Panc1 (cell line): ENCODE results near the gene CSKMT. TPM values are rescaled to one million over a fixed set of nuclear protein-coding genes. Genes with fewer than 3 reads are reported as not detected.
A peak's percentile ranks its signal among the peaks of the same experiment; 100 is the strongest.
"Not testable (repeated sequence)": the region's sequence is repeated elsewhere in the genome, so short reads cannot be mapped to it uniquely, and the experiment has no call there.

Experiments
- ATAC-seq: fragments of 200-7000 bp; cut with Tn5 transposase; 2 replicates; pipeline ENCODE4 v1.9.1; 2020; ENCODE audit warnings: mild to moderate bottlenecking, moderate library complexity
- BruUV-seq: library from RNA; stranded (reverse); fragments of 400-500 nt; replicated peaks from 2 replicates; lab custom pipeline; 2021; lab: Mats Ljungman, UMichigan
- CTCF ChIA-PET: fragments of 300-600 bp; sonication (Branson Sonifier 250); formaldehyde crosslinking; loops from one replicate; lab custom pipeline; 2022; ENCODE audit warnings: antibody characterized with exemption; lab: Charles Lee
- POLR2A ChIA-PET: fragments of 300-600 bp; sonication (Branson Sonifier 250); formaldehyde crosslinking; loops from one replicate; lab custom pipeline; 2022; ENCODE audit warnings: antibody characterized with exemption; lab: Charles Lee
- DNase-seq: peaks from one replicate; pipeline ENCODE4 v3.0.0-alpha.2; 2010; ENCODE audit warnings: low read depth, low spot score
- H3K27ac ChIP-seq: 2 replicates; pipeline ENCODE4 v1.5.1; 2011; ENCODE audit warnings: mild to moderate bottlenecking, low read length, inconsistent platforms
- H3K27me3 ChIP-seq: fragments of 200-500 bp; sonication (Bioruptor generic); 2 replicates; pipeline ENCODE4 v1.6.0; 2014; ENCODE audit warnings: low read length, inconsistent platforms; ENCODE audit not compliant: control insufficient read depth, insufficient read depth
- H3K36me3 ChIP-seq: fragments of 200-500 bp; sonication (Bioruptor generic); 2 replicates; pipeline ENCODE4 v1.5.1; 2014; ENCODE audit warnings: inconsistent platforms, mild to moderate bottlenecking, low read length, moderate library complexity; ENCODE audit not compliant: control insufficient read depth, insufficient read depth
- H3K4me1 ChIP-seq: 2 replicates; pipeline ENCODE4 v1.5.1; 2011; ENCODE audit warnings: inconsistent platforms, mild to moderate bottlenecking, low read length, moderate library complexity; ENCODE audit not compliant: control insufficient read depth, insufficient read depth
- H3K4me3 ChIP-seq, 2 experiments: 2 replicates each; pipeline ENCODE4 v1.5.1; 2011 to 2012; ENCODE audit warnings: low read depth in 2 of 2, low read length in 2 of 2, mild to moderate bottlenecking in 2 of 2, inconsistent platforms in 1 of 2, moderate library complexity in 1 of 2
- H3K9me3 ChIP-seq: fragments of 200-500 bp; sonication (Bioruptor generic); 2 replicates; pipeline ENCODE4 v1.5.1; 2014; ENCODE audit warnings: low read depth, mild to moderate bottlenecking, inconsistent platforms, low read length, moderate library complexity; ENCODE audit not compliant: control insufficient read depth, insufficient read depth
- POLR2AphosphoS5 ChIP-seq: IDR thresholded peaks from 2 replicates; pipeline ENCODE4 v1.6.1; 2012; ENCODE audit warnings: mild to moderate bottlenecking, low read depth, low read length, moderate library complexity
- REST ChIP-seq, 2 experiments: IDR thresholded peaks; 2 replicates each; pipeline ENCODE4 v1.6.1; 2011 to 2012; ENCODE audit warnings: low read depth in 2 of 2, control low read depth in 1 of 2, low read length in 1 of 2, mild to moderate bottlenecking in 1 of 2, moderate library complexity in 1 of 2; ENCODE audit not compliant: insufficient read depth in 1 of 2
- SIN3A ChIP-seq: IDR thresholded peaks from 2 replicates; pipeline ENCODE4 v1.6.1; 2012; ENCODE audit warnings: low read depth, mild to moderate bottlenecking, low read length, moderate library complexity, borderline replicate concordance; ENCODE audit not compliant: insufficient read depth
- TCF7L2 ChIP-seq: IDR thresholded peaks from 2 replicates; pipeline ENCODE4 v1.6.1; 2011; ENCODE audit warnings: mild to moderate bottlenecking, low read depth, low read length, inconsistent platforms
- in situ Hi-C: cut with HindIII; loops from 2 replicates; pipeline ENCODE4 v1.10.0; 2016; ENCODE audit warnings: low sequenced_read_pairs, low pct_unique_long_range_greater_than_20kb
- intact Hi-C: fragments of 100-400 bp; cut with micrococcal nuclease; formaldehyde crosslinking; loops from one replicate; pipeline ENCODE4 v1.10.0; 2022; ENCODE audit not compliant: unreplicated experiment
- total RNA-seq: library from RNA; stranded (reverse); gene quantifications from one replicate; pipeline ENCODE4 v1.2.1, GENCODE V29; 2021; ENCODE audit not compliant: unreplicated experiment
- TF ChIP-seq, protein P1 (sequence below): fragments of 450-650 bp; IDR thresholded peaks from 2 replicates; pipeline ENCODE4 v1.5.1; 2017; ENCODE audit warnings: mild to moderate bottlenecking

CSKMT gene
- total RNA-seq, 1 experiment from 2014 or later = 36.9 TPM

- DNase-seq = no peak
- TF ChIP-seq REST (IDR thresholded peaks at IDR 0.05; ENCODE audit: insufficient read depth in 1 of 2, low read depth in 2 of 2, low read length in 1 of 2) = no peak
- TF ChIP-seq POLR2AphosphoS5 = peak; percentile 25
- no peak for TF ChIP-seq TCF7L2
- TF ChIP-seq SIN3A = 0 out of 2 replicates have a peak, but pooled peaks have one; percentile 63
- TF ChIP-seq, protein P1, sequence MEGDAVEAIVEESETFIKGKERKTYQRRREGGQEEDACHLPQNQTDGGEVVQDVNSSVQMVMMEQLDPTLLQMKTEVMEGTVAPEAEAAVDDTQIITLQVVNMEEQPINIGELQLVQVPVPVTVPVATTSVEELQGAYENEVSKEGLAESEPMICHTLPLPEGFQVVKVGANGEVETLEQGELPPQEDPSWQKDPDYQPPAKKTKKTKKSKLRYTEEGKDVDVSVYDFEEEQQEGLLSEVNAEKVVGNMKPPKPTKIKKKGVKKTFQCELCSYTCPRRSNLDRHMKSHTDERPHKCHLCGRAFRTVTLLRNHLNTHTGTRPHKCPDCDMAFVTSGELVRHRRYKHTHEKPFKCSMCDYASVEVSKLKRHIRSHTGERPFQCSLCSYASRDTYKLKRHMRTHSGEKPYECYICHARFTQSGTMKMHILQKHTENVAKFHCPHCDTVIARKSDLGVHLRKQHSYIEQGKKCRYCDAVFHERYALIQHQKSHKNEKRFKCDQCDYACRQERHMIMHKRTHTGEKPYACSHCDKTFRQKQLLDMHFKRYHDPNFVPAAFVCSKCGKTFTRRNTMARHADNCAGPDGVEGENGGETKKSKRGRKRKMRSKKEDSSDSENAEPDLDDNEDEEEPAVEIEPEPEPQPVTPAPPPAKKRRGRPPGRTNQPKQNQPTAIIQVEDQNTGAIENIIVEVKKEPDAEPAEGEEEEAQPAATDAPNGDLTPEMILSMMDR = no peak
- Histone ChIP-seq H3K27me3 (no peaks in the 10 kb centered on the region), H3K4me3 (peak within 1 kb of the TSS; percentile 78 to 89), H3K36me3 (no peaks in the 10 kb centered on the region; the same call in 1 of the 2 replicates), H3K27ac (peak within 1 kb of the TSS; percentile 93), H3K9me3 (no peaks in the 10 kb centered on the region), H3K4me1 (peaks cover 30% of the 10 kb centered on the region)
- no TSS peak for BruUV-seq
- ChIA-PET CTCF (interaction anchor here (0.6 kb wide), 1 partner anchor 82 kb away, joined by 5 read pairs; no protein-coding TSS in a partner anchor), POLR2A (interaction anchor here (0.7 kb wide), 1 partner anchor 288 kb away, joined by 3 read pairs; no protein-coding TSS in a partner anchor)
- intact Hi-C loops = no loop called here
- in situ Hi-C loops = no loop called here
- ATAC-seq = peak; percentile 76
These were observed 6.7 kb downstream of the CSKMT start, which contains the start of the genes LBHD1 and UQCC3 for GRCh38 chr11:62671608-62672389. LBHD1 (minus strand) TSS chr11:62672267; CDS start chr11:62670031, 2,236 bp downstream. UQCC3 (plus strand) TSS chr11:62671673; CDS start chr11:62671746, 73 bp downstream.

- Histone ChIP-seq H3K9me3 (no peaks in the 10 kb centered on the region), H3K27ac (peak overlapping the region; percentile 93), H3K36me3 (no peaks in the 10 kb centered on the region; the same call in 1 of the 2 replicates), H3K27me3 (no peaks in the 10 kb centered on the region), H3K4me3 (peak overlapping the region; percentile 78 to 89), H3K4me1 (peaks cover 31% of the 10 kb centered on the region)
- CTCF ChIA-PET = no interaction called here
- POLR2A ChIA-PET = interaction anchor here (0.7 to 1.2 kb wide), 2 partner anchors 8 to 53 kb away, joined by 3 to 4 read pairs; partner anchors contain the start of genes C11orf98 and CSKMT
- in situ Hi-C loops (no loop called here), intact Hi-C loops (no loop called here)
- no peak for ATAC-seq
- TF ChIP-seq SIN3A (no peak), REST (IDR thresholded peaks at IDR 0.05; ENCODE audit: insufficient read depth in 1 of 2, low read depth in 2 of 2, low read length in 1 of 2) (no peak), POLR2AphosphoS5 (no peak), TCF7L2 (no peak)
- TF ChIP-seq, protein P1 = no peak
- DNase-seq = no peak
- BruUV-seq = no TSS peak
These were observed 8.0 kb downstream of the CSKMT start for GRCh38 chr11:62673196-62673525.

DNA sequence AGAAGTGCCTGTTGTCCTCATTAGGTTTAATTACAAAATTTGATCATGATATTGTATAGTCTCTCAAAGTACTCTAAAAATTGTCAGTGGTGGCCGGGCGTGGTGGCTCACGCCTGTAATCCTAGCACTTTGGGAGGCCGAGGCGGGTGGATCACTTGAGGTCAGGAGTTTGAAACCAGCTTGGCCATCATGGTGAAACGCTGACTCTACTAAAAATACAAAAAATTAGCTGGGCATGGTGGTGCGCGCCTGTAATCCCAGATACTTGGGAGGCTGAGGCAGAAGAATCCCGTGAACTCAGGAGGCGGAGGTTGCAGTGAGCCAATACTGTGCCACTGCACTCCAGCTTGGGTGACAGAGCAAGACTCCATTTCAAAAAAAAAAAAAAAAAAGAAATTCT is 10.3 kb downstream of the CSKMT start:
- in situ Hi-C loops, H3K36me3 ChIP-seq, ATAC-seq, H3K27ac ChIP-seq, H3K27me3 ChIP-seq, H3K4me3 ChIP-seq, intact Hi-C loops, DNase-seq, H3K9me3 ChIP-seq, BruUV-seq, CTCF ChIA-PET: not testable (repeated sequence)
- POLR2A ChIA-PET = interaction anchor here (0.6 kb wide), 1 partner anchor 8 kb away, joined by 3 read pairs; no protein-coding TSS in a partner anchor
- peaks cover 19% of the 10 kb centered on the region for H3K4me1 ChIP-seq
